Measurements from ENCODE around the gene HPSE2. TPM values are rescaled to one million over a fixed set of nuclear protein-coding genes. Genes with fewer than 3 reads are reported as not detected.

Gene HPSE2
- total and polyA plus RNA-seq, 2 of the 8 experiments (the other 6 are each of a cell fraction or from before 2014, with no cell fraction given) = 0.41 to 0.58 TPM

GRCh38 chr10:98638920-98639319 is 596.7 kb downstream of the HPSE2 start (continued):
- TF ChIP-seq JUN (IDR thresholded peaks at IDR 0.05; ENCODE audit: low read depth, low read length) = no peak
- TF ChIP-seq CHD1 (IDR thresholded peaks at IDR 0.05; ENCODE audit: low read depth, low read length) = no peak

Data from H1 (cell line).